ENCODE results near the gene JPH3. TPM values are rescaled to one million over a fixed set of nuclear protein-coding genes. Genes with fewer than 3 reads are reported as not detected.

Gene JPH3
- total RNA-seq, 1 experiment from 2014 or later: 1.4 TPM

- CTCF ChIA-PET: no interaction called here
- TF ChIP-seq EZH2 (IDR thresholded peaks at IDR 0.05; ENCODE audit: borderline replicate concordance, low read depth, low read length, poor library complexity, severe bottlenecking): no peak
- TF ChIP-seq, protein P1, sequence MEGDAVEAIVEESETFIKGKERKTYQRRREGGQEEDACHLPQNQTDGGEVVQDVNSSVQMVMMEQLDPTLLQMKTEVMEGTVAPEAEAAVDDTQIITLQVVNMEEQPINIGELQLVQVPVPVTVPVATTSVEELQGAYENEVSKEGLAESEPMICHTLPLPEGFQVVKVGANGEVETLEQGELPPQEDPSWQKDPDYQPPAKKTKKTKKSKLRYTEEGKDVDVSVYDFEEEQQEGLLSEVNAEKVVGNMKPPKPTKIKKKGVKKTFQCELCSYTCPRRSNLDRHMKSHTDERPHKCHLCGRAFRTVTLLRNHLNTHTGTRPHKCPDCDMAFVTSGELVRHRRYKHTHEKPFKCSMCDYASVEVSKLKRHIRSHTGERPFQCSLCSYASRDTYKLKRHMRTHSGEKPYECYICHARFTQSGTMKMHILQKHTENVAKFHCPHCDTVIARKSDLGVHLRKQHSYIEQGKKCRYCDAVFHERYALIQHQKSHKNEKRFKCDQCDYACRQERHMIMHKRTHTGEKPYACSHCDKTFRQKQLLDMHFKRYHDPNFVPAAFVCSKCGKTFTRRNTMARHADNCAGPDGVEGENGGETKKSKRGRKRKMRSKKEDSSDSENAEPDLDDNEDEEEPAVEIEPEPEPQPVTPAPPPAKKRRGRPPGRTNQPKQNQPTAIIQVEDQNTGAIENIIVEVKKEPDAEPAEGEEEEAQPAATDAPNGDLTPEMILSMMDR (conservative IDR thresholded peaks at IDR 0.05; ENCODE audit: low read depth, low read length): no peak
- H3K27ac ChIP-seq (ENCODE audit: low read depth, low read length, poor library complexity, severe bottlenecking): no peak overlapping the region
- H3K4me1 ChIP-seq (ENCODE audit: insufficient read depth, low read length, poor library complexity, severe bottlenecking): no peaks in the 10 kb centered on the region
- POLR2A ChIA-PET (ENCODE audit: low non-redundant PET): no interaction called here
- intact Hi-C loops (cut with micrococcal nuclease; ENCODE audit: unreplicated experiment): no loop called here
- DNase-seq (ENCODE audit: low spot score): no peak
- no peak overlapping the region for H3K4me3 ChIP-seq (ENCODE audit: low read depth, low read length, poor library complexity, severe bottlenecking)
- no peaks in the 10 kb centered on the region for H3K9me3 ChIP-seq (ENCODE audit: low read depth, low read length, poor library complexity, severe bottlenecking)
- no TSS peak for BruUV-seq (replicated peaks)
- no peaks in the 10 kb centered on the region for H3K27me3 ChIP-seq (replicated peaks; ENCODE audit: insufficient read depth, low read depth, low read length, poor library complexity)
- H3K36me3 ChIP-seq (ENCODE audit: insufficient read depth, low read length, poor library complexity, severe bottlenecking): peaks cover 26% of the 10 kb centered on the region
These were observed 102.5 kb downstream of the JPH3 start for GRCh38 chr16:87704754-87705353.

DNA sequence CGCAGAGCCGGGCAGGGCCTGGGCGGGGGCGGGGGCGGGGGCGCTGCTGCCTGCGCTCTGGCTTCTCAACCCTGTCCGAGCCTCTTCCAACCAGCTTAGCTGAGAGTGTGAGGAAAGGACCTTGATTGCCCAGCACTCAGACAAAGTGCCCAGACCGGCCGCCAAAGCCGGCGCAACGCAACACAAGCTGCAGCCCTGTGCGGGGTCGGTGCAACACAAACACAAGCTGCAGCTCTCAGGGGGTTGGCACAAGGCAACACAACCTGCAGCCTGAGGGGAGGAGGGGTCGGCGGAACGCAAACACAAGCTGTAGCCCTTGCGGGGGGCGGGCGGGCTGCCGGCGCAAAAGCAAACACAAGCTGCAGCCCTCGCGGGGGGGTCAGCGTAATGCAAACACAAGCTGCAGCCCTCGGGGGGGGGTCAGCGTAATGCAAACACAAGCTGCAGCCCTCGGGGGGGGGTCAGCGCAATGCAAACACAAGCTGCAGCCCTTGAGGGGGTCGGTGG, 103.5 kb downstream of the JPH3 start:
- TF ChIP-seq, protein P1 (conservative IDR thresholded peaks at IDR 0.05; ENCODE audit: low read depth, low read length): no peak
- TF ChIP-seq EZH2 (IDR thresholded peaks at IDR 0.05; ENCODE audit: borderline replicate concordance, low read depth, low read length, poor library complexity, severe bottlenecking): no peak
- no TSS peak for BruUV-seq (replicated peaks)
- POLR2A ChIA-PET (ENCODE audit: low non-redundant PET): no interaction called here
- Histone ChIP-seq H3K4me3 (ENCODE audit: low read depth, low read length, poor library complexity, severe bottlenecking) (no peak overlapping the region), H3K27ac (ENCODE audit: low read depth, low read length, poor library complexity, severe bottlenecking) (no peak overlapping the region), H3K4me1 (ENCODE audit: insufficient read depth, low read length, poor library complexity, severe bottlenecking) (no peaks in the 10 kb centered on the region), H3K27me3 (replicated peaks; ENCODE audit: insufficient read depth, low read depth, low read length, poor library complexity) (no peaks in the 10 kb centered on the region), H3K9me3 (ENCODE audit: low read depth, low read length, poor library complexity, severe bottlenecking) (no peaks in the 10 kb centered on the region), H3K36me3 (ENCODE audit: insufficient read depth, low read length, poor library complexity, severe bottlenecking) (peaks cover 22% of the 10 kb centered on the region)
- CTCF ChIA-PET: interaction anchor here (0.6 kb wide), 1 partner anchor 105 kb away, joined by 6 read pairs; no protein-coding TSS in a partner anchor
- intact Hi-C loops (cut with micrococcal nuclease; ENCODE audit: unreplicated experiment): no loop called here
- no peak for DNase-seq (ENCODE audit: low spot score)

- ChIA-PET POLR2A (ENCODE audit: low non-redundant PET) (no interaction called here), CTCF (interaction anchor here (0.6 kb wide), 1 partner anchor 106 kb away, joined by 6 read pairs; no protein-coding TSS in a partner anchor)
- DNase-seq (ENCODE audit: low spot score): no peak
- Histone ChIP-seq H3K4me1 (ENCODE audit: insufficient read depth, low read length, poor library complexity, severe bottlenecking) (no peaks in the 10 kb centered on the region), H3K36me3 (ENCODE audit: insufficient read depth, low read length, poor library complexity, severe bottlenecking) (peaks cover 22% of the 10 kb centered on the region), H3K27ac (ENCODE audit: low read depth, low read length, poor library complexity, severe bottlenecking) (no peak overlapping the region), H3K4me3 (ENCODE audit: low read depth, low read length, poor library complexity, severe bottlenecking) (no peak overlapping the region), H3K9me3 (ENCODE audit: low read depth, low read length, poor library complexity, severe bottlenecking) (no peaks in the 10 kb centered on the region), H3K27me3 (replicated peaks; ENCODE audit: insufficient read depth, low read depth, low read length, poor library complexity) (no peaks in the 10 kb centered on the region)
- intact Hi-C loops (cut with micrococcal nuclease; ENCODE audit: unreplicated experiment): no loop called here
- no TSS peak for BruUV-seq (replicated peaks)
- TF ChIP-seq EZH2 (IDR thresholded peaks at IDR 0.05; ENCODE audit: borderline replicate concordance, low read depth, low read length, poor library complexity, severe bottlenecking): no peak
- TF ChIP-seq, protein P1 (conservative IDR thresholded peaks at IDR 0.05; ENCODE audit: low read depth, low read length): no peak
These were observed 104.1 kb downstream of the JPH3 start for GRCh38 chr16:87706278-87707000.

Data from A673 (cell line).